ENCODE results near the gene PCCA. TPM values are rescaled to one million over a fixed set of nuclear protein-coding genes. Genes with fewer than 3 reads are reported as not detected.
A peak's percentile ranks its signal among the peaks of the same experiment; 100 is the strongest.

Gene PCCA
- total RNA-seq, 5 donors from 2014 or later (not counting 1 experiment from before 2014, with no cell fraction given), result 7.6 to 16.8 (median 10.2) TPM

DNA sequence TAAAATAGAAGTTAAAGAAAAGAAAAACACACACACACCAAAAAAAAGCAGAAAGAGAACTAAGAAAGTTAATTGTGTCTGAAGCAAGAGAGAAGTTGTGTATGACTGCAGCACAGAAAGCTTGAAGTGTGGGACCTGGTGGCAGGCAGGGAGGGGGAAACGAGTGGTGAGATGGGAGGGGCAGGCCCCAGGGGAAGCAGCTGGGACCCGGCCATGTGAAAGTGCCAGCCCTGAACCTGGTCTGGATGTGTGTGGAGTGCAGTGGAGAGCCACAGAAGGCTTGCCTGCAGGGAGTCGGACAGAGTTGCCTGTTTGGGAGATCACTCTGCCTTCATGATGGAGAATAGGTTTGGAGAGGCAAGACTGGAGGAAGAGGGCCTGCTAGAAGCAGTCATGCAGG, 300.7 kb downstream of the PCCA start:
- 73% methylated on average over 3 of the region's 3 CpGs for WGBS (ENCODE audit: insufficient coverage)
- Histone ChIP-seq H3K4me1 (ENCODE audit: control insufficient read depth in 1 of 2, extremely low read depth in 1 of 2, insufficient read depth in 2 of 2, low read length in 2 of 2) (no peaks in the 10 kb centered on the region), H3K4me3 (ENCODE audit: control insufficient read depth in 1 of 2, extremely low read depth in 1 of 2, low read length in 1 of 2) (no peak overlapping the region), H3K9me3 (no peaks in the 10 kb centered on the region), H3K27me3 (replicated peaks in 1 of 2; ENCODE audit: control insufficient read depth in 2 of 2, extremely low read depth in 1 of 2, insufficient read depth in 2 of 2, low read length in 1 of 2) (no peaks in the 10 kb centered on the region), H3K27ac (ENCODE audit: low read length) (no peak overlapping the region), H3K36me3 (ENCODE audit: control insufficient read depth in 2 of 2, extremely low read depth in 1 of 2, insufficient read depth in 1 of 2, low read length in 1 of 2) (no peaks in the 10 kb centered on the region)
- no peak for DNase-seq
- no peak for ATAC-seq (replicated peaks in 1 of 4)
- Mint-ChIP-seq H3K4me3 (no peak overlapping the region), H3K4me1 (peaks cover 4 to 23% (median 21%) of the 10 kb centered on the region in 3 donors), H3K27me3 (no peaks in the 10 kb centered on the region), H3K36me3 (peaks cover 12% of the 10 kb centered on the region), H3K9me3 (no peaks in the 10 kb centered on the region), H3K27ac (no peak overlapping the region)
- ChIA-PET CTCF (no interaction called here), POLR2A (no interaction called here)

DNA sequence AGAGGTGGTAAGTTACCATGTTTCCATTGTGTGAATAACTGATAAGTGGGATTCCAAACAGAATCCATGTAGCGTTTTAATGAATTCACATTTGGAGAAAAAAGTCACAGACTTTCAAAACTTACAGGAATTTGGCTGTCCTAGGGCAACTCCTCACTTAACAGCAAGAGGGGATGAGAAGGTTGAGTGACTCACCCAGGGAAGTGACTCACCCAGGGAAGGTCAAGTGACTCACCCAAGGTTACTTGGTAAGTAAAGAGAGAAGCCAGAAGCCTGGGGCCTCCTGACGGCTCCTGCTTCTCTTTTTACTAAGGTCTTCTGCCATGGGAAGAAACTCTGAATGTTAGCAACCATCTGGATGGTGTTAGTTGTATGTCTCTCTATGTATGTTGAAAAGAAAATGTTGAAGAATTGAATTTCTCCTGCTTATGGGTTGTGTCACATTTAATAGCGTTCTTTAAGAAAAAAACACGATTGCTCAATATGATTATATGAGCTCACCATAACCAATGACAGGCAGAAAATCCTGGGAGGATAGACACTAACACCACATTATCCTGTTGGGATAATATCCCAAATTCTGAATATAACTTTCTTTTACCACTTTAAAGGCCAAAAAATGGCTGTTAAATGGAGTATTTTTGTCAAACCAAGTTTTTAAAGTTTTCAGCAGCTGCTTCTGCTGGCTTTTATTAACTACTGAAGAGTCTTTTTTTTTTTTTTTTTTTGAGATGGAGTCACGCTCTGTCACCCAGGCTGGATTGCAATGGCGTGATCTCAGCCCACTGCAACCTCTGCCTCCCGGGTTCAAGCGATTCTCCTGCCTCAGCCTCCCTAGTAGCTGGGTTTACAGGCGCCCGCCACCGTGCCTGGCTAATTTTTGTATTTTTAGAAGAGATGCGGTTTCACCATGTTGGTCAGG, 304.1 kb downstream of the PCCA start:
- WGBS (ENCODE audit: insufficient coverage), result 100% methylated on average over 1 of the region's 12 CpGs
- Mint-ChIP-seq H3K36me3 (peaks cover 13% of the 10 kb centered on the region), H3K4me3 (no peak overlapping the region), H3K27ac (no peak overlapping the region), H3K27me3 (no peaks in the 10 kb centered on the region), H3K4me1 (peaks cover 4 to 27% (median 24%) of the 10 kb centered on the region in 3 donors), H3K9me3 (peaks cover 0 to 4% (median 0%) of the 10 kb centered on the region in 3 donors)
- Histone ChIP-seq H3K36me3 (ENCODE audit: control insufficient read depth in 2 of 2, extremely low read depth in 1 of 2, insufficient read depth in 1 of 2, low read length in 1 of 2) (no peaks in the 10 kb centered on the region), H3K4me1 (ENCODE audit: control insufficient read depth in 1 of 2, extremely low read depth in 1 of 2, insufficient read depth in 2 of 2, low read length in 2 of 2) (no peaks in the 10 kb centered on the region), H3K9me3 (no peaks in the 10 kb centered on the region), H3K4me3 (ENCODE audit: control insufficient read depth in 1 of 2, extremely low read depth in 1 of 2, low read length in 1 of 2) (no peak overlapping the region), H3K27me3 (replicated peaks in 1 of 2; ENCODE audit: control insufficient read depth in 2 of 2, extremely low read depth in 1 of 2, insufficient read depth in 2 of 2, low read length in 1 of 2) (no peaks in the 10 kb centered on the region), H3K27ac (ENCODE audit: low read length) (no peak overlapping the region)
- ChIA-PET POLR2A (no interaction called here), CTCF (no interaction called here)
- DNase-seq (peak in 5 of 35 experiments; percentile 9 to 31 (median 19)), ATAC-seq (replicated peaks in 1 of 4) (peak in 3 of 4 experiments; percentile 78 to 96 (median 91))

GRCh38 chr13:100394005-100394695, 305.3 kb downstream of the PCCA start:
- Mint-ChIP-seq H3K4me1 (peaks cover 4 to 27% (median 24%) of the 10 kb centered on the region in 3 donors), H3K4me3 (peak overlapping the region in 1 of 3 donors; percentile 11), H3K27me3 (no peaks in the 10 kb centered on the region), H3K36me3 (peaks cover 13% of the 10 kb centered on the region), H3K9me3 (peaks cover 0 to 4% (median 0%) of the 10 kb centered on the region in 3 donors), H3K27ac (peak overlapping the region; percentile 41 to 72)
- Histone ChIP-seq H3K4me3 (ENCODE audit: control insufficient read depth in 1 of 2, extremely low read depth in 1 of 2, low read length in 1 of 2) (no peak overlapping the region), H3K27ac (ENCODE audit: low read length) (no peak overlapping the region), H3K4me1 (ENCODE audit: control insufficient read depth in 1 of 2, extremely low read depth in 1 of 2, insufficient read depth in 2 of 2, low read length in 2 of 2) (no peaks in the 10 kb centered on the region), H3K9me3 (no peaks in the 10 kb centered on the region), H3K36me3 (ENCODE audit: control insufficient read depth in 2 of 2, extremely low read depth in 1 of 2, insufficient read depth in 1 of 2, low read length in 1 of 2) (no peaks in the 10 kb centered on the region), H3K27me3 (replicated peaks in 1 of 2; ENCODE audit: control insufficient read depth in 2 of 2, extremely low read depth in 1 of 2, insufficient read depth in 2 of 2, low read length in 1 of 2) (no peaks in the 10 kb centered on the region)
- ChIA-PET POLR2A (no interaction called here), CTCF (no interaction called here)
- peak; percentile 17 to 70 (median 53) for ATAC-seq (replicated peaks in 1 of 4)
- peak in 2 of 35 experiments; percentile 2 to 3 for DNase-seq
- no CpG with 5 or more reads among the region's 9 CpGs for WGBS (ENCODE audit: insufficient coverage)

DNA sequence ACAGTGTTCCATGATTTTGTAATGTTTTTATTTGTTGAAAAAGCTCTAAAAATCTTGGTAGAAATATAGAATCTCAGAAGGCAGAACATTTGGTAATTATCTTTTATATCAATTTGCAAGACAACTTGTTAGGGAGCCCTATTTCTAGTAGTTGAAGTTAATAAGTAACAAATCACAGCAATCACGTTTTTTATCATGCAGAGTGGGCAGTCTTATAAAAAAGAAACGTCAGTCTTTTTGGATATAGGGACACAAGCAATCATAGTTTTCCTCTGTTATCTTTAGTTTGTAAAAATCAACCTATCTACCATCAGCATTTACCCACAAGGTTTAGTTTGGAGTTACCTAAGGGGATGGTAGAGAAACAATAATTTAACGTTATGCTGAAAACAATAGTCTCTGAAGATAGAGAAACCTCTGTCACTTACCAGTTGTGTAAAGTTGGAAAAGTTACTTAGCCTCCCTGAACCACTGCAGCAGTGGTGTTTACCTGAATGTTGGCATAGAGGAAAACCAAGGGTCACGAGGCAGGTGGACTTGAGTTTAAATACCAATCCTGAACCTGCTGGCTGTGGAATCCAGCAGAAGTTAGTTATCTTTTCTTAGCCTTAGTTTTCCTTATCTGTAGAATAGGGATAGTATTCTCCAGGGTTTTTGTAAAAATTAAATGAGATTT, 306.9 kb downstream of the PCCA start:
- H3K4me3 Mint-ChIP-seq, result no peak overlapping the region
- ChIA-PET POLR2A (no interaction called here), CTCF (no interaction called here)
- no peaks in the 10 kb centered on the region for H3K27me3 Mint-ChIP-seq
- no peaks in the 10 kb centered on the region for H3K9me3 ChIP-seq
- no peak overlapping the region for H3K27ac ChIP-seq (ENCODE audit: low read length)
- H3K9me3 Mint-ChIP-seq, result peaks cover 0 to 4% (median 2%) of the 10 kb centered on the region in 3 donors
- ATAC-seq (replicated peaks in 1 of 4) (no peak), DNase-seq (no peak)
- H3K36me3 ChIP-seq (ENCODE audit: control insufficient read depth in 2 of 2, extremely low read depth in 1 of 2, insufficient read depth in 1 of 2, low read length in 1 of 2), result no peaks in the 10 kb centered on the region
- H3K4me1 Mint-ChIP-seq, result peaks cover 4 to 27% (median 24%) of the 10 kb centered on the region in 3 donors
- H3K4me3 ChIP-seq (ENCODE audit: control insufficient read depth in 1 of 2, extremely low read depth in 1 of 2, low read length in 1 of 2), result no peak overlapping the region
- peaks cover 24% of the 10 kb centered on the region for H3K36me3 Mint-ChIP-seq
- no peaks in the 10 kb centered on the region for H3K27me3 ChIP-seq (replicated peaks in 1 of 2; ENCODE audit: control insufficient read depth in 2 of 2, extremely low read depth in 1 of 2, insufficient read depth in 2 of 2, low read length in 1 of 2)
- no peak overlapping the region for H3K27ac Mint-ChIP-seq
- no peaks in the 10 kb centered on the region for H3K4me1 ChIP-seq (ENCODE audit: control insufficient read depth in 1 of 2, extremely low read depth in 1 of 2, insufficient read depth in 2 of 2, low read length in 2 of 2)
- no CpG with 5 or more reads among the region's 4 CpGs for WGBS (ENCODE audit: insufficient coverage)

DNA sequence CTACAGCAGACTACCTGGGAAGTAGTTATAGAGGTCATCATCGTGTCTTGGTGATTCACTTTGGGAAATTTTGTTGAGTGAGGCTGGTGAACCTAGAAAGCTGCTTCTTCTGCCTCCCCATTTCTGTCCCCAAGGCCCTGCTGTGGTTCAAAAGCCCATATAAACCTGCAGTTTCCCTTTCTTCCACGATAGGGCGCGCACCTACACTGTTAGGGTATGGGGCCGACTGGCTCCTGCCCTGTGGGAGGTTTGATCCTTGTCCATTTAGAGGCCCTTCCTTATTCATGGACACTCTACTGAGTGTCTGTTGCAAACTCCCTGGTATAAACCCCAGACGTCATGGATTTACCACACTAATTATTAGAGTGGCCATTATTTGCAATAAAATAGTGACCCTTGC, 307.9 kb downstream of the PCCA start:
- Mint-ChIP-seq H3K4me3 (no peak overlapping the region), H3K9me3 (peaks cover 0 to 8% (median 2%) of the 10 kb centered on the region in 3 donors), H3K4me1 (peaks cover 4 to 26% (median 24%) of the 10 kb centered on the region in 3 donors), H3K27me3 (no peaks in the 10 kb centered on the region), H3K27ac (no peak overlapping the region), H3K36me3 (peaks cover 29% of the 10 kb centered on the region)
- no peaks in the 10 kb centered on the region for H3K4me1 ChIP-seq (ENCODE audit: control insufficient read depth in 1 of 2, extremely low read depth in 1 of 2, insufficient read depth in 2 of 2, low read length in 2 of 2)
- no peaks in the 10 kb centered on the region for H3K27me3 ChIP-seq (replicated peaks in 1 of 2; ENCODE audit: control insufficient read depth in 2 of 2, extremely low read depth in 1 of 2, insufficient read depth in 2 of 2, low read length in 1 of 2)
- no peak overlapping the region for H3K27ac ChIP-seq (ENCODE audit: low read length)
- 98% methylated on average over 6 of the region's 6 CpGs for WGBS (ENCODE audit: insufficient coverage)
- ChIA-PET CTCF (no interaction called here), POLR2A (no interaction called here)
- no peak for ATAC-seq (replicated peaks in 1 of 4)
- no peaks in the 10 kb centered on the region for H3K9me3 ChIP-seq
- no peaks in the 10 kb centered on the region for H3K36me3 ChIP-seq (ENCODE audit: control insufficient read depth in 2 of 2, extremely low read depth in 1 of 2, insufficient read depth in 1 of 2, low read length in 1 of 2)
- no peak for DNase-seq
- no peak overlapping the region for H3K4me3 ChIP-seq (ENCODE audit: control insufficient read depth in 1 of 2, extremely low read depth in 1 of 2, low read length in 1 of 2)

DNA sequence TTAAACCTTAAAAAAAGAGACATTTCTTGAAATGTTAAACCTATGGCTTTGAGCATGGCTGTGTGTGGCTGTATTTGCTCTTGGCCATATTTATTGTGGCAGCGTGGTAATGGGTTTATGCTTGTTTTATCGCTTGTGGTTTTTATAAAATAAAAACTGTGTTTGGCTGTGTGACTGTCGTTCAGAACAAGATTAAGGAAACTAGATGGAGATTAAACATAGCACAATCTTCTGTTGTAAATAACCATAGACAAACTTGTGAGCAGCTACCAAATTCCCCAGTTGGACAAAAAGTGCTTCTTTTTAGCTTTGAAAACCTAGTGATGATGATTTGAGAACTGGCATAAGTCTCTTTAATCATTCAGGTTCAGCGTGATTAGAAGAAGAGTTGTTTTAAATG, 308.7 kb downstream of the PCCA start:
- ATAC-seq (replicated peaks in 1 of 4) (no peak), DNase-seq (no peak)
- Mint-ChIP-seq H3K36me3 (peaks cover 32% of the 10 kb centered on the region), H3K27ac (no peak overlapping the region), H3K9me3 (peaks cover 3 to 12% (median 3%) of the 10 kb centered on the region in 3 donors), H3K4me3 (no peak overlapping the region), H3K27me3 (no peaks in the 10 kb centered on the region), H3K4me1 (peaks cover 4 to 20% (median 18%) of the 10 kb centered on the region in 3 donors)
- H3K4me3 ChIP-seq (ENCODE audit: control insufficient read depth in 1 of 2, extremely low read depth in 1 of 2, low read length in 1 of 2), result no peak overlapping the region
- no peaks in the 10 kb centered on the region for H3K27me3 ChIP-seq (replicated peaks in 1 of 2; ENCODE audit: control insufficient read depth in 2 of 2, extremely low read depth in 1 of 2, insufficient read depth in 2 of 2, low read length in 1 of 2)
- H3K9me3 ChIP-seq, result no peaks in the 10 kb centered on the region
- WGBS (ENCODE audit: insufficient coverage), result 100% methylated on average over 1 of the region's 4 CpGs
- no peaks in the 10 kb centered on the region for H3K4me1 ChIP-seq (ENCODE audit: control insufficient read depth in 1 of 2, extremely low read depth in 1 of 2, insufficient read depth in 2 of 2, low read length in 2 of 2)
- no peak overlapping the region for H3K27ac ChIP-seq (ENCODE audit: low read length)
- ChIA-PET POLR2A (interaction anchor here in 1 of 2 donors (0.6 kb wide), 1 partner anchor 687 kb away, joined by 3 read pairs; no protein-coding TSS in a partner anchor), CTCF (no interaction called here)
- H3K36me3 ChIP-seq (ENCODE audit: control insufficient read depth in 2 of 2, extremely low read depth in 1 of 2, insufficient read depth in 1 of 2, low read length in 1 of 2), result no peaks in the 10 kb centered on the region

Data from T-cell (primary cell).